WTC11 (cell line): ENCODE data around the gene WDR89.

ENCODE experiments used
- AFF4 ChIP-seq: sonication (generic); formaldehyde crosslinking; IDR thresholded peaks from 2 replicates; pipeline ENCODE4 v1.8.1; 2023; ENCODE audit warnings: mild to moderate bottlenecking, missing genetic modification reagents, borderline replicate concordance
- ATF2 ChIP-seq: sonication (generic); formaldehyde crosslinking; IDR thresholded peaks from 2 replicates; pipeline ENCODE4 v1.8.1; 2022; ENCODE audit warnings: low read depth, missing genetic modification reagents, borderline replicate concordance
- CTCF ChIP-seq: fragments of 200-600 bp; IDR thresholded peaks from 2 replicates; pipeline ENCODE4 v1.8.0; 2022; ENCODE audit warnings: antibody characterized with exemption
- GRHL2 ChIP-seq: fragments of 250-450 bp; sonication (Bioruptor Pico); IDR thresholded peaks from 2 replicates; pipeline ENCODE4 v1.8.0; 2022; ENCODE audit warnings: mild to moderate bottlenecking, moderate library complexity; ENCODE audit not compliant: insufficient replicate concordance, severe bottlenecking
- NFYB ChIP-seq: sonication (generic); formaldehyde crosslinking; conservative IDR thresholded peaks from 2 replicates; pipeline ENCODE4 v1.8.0; 2022; ENCODE audit warnings: low read depth, missing genetic modification reagents
- TP53 ChIP-seq: sonication (generic); formaldehyde crosslinking; IDR thresholded peaks from 2 replicates; pipeline ENCODE4 v1.8.1; 2023; ENCODE audit warnings: mild to moderate bottlenecking, missing genetic modification reagents
- USF1 ChIP-seq: sonication (generic); formaldehyde crosslinking; IDR thresholded peaks from 2 replicates; pipeline ENCODE4 v1.8.0; 2022; ENCODE audit warnings: mild to moderate bottlenecking, missing genetic modification reagents
- ZNF121 ChIP-seq: sonication (generic); formaldehyde crosslinking; IDR thresholded peaks from 2 replicates; pipeline ENCODE4 v1.8.0; 2023; ENCODE audit warnings: missing genetic modification reagents
- TF ChIP-seq, protein P1 (sequence below): sonication (generic); formaldehyde crosslinking; IDR thresholded peaks from 2 replicates; pipeline ENCODE4 v1.8.1; 2023; ENCODE audit warnings: mild to moderate bottlenecking, missing genetic modification reagents
- TF ChIP-seq, protein P2 (sequence below): fragments of 250-450 bp; sonication (Bioruptor Pico); conservative IDR thresholded peaks from 2 replicates; pipeline ENCODE4 v1.9.0; 2021; ENCODE audit warnings: mild to moderate bottlenecking

GRCh38 chr14:63678536-63678935 is 36.9 kb upstream of the WDR89 start:
- TF ChIP-seq CTCF = no peak
- no peak for TF ChIP-seq AFF4 (CRISPR knock-in tag)
- no peak for TF ChIP-seq TP53 (CRISPR knock-in tag)
- no peak for TF ChIP-seq NFYB (CRISPR knock-in tag)
- TF ChIP-seq, protein P1, sequence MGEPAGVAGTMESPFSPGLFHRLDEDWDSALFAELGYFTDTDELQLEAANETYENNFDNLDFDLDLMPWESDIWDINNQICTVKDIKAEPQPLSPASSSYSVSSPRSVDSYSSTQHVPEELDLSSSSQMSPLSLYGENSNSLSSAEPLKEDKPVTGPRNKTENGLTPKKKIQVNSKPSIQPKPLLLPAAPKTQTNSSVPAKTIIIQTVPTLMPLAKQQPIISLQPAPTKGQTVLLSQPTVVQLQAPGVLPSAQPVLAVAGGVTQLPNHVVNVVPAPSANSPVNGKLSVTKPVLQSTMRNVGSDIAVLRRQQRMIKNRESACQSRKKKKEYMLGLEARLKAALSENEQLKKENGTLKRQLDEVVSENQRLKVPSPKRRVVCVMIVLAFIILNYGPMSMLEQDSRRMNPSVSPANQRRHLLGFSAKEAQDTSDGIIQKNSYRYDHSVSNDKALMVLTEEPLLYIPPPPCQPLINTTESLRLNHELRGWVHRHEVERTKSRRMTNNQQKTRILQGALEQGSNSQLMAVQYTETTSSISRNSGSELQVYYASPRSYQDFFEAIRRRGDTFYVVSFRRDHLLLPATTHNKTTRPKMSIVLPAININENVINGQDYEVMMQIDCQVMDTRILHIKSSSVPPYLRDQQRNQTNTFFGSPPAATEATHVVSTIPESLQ (CRISPR knock-in tag) = no peak
- TF ChIP-seq ATF2 (CRISPR knock-in tag) = no peak
- no peak for TF ChIP-seq ZNF121
- no peak for TF ChIP-seq GRHL2 (CRISPR knock-in tag)
- no peak for TF ChIP-seq USF1
- TF ChIP-seq, protein P2, sequence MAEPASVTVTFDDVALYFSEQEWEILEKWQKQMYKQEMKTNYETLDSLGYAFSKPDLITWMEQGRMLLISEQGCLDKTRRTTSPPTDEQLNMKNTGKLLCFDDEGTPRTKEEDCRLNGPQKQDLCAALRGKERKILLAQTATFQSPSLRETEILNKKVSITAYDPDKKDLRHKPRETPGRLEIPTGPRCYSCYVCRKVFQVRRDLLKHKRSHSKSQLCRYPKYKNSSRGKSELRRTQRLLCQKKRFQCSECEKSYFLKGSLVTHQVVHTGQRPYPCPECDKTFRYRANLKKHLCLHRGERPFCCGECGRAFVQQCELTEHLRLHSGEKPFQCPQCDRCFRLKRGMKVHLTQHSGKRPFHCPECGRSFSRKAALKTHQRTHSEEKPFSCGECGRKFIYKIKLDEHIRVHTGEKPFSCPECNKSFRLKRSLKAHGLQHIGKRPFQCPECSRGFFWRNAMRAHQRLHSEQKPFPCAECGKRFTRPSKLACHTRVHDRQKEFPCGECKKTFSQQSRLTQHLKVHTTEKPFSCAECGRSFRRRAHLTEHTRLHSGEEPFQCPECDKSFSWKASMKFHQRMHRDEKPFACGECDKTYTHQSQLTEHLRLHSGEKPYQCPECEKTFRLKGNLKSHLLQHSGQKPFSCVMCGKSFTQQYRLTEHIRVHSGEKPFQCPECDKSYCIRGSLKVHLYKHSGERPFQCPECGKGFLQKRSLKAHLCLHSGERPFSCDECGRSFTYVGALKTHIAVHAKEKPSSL (CRISPR knock-in tag) = no peak
